IMR-90 (cell line): ENCODE measurements around the gene GNG2. TPM values are rescaled to one million over a fixed set of nuclear protein-coding genes. Genes with fewer than 3 reads are reported as not detected.

Experiments used
- ATAC-seq: fragments of 200-7000 bp; cut with Tn5 transposase; 2 replicates; pipeline ENCODE4 v1.9.1; 2020; ENCODE audit warnings: low read depth, mild to moderate bottlenecking, moderate library complexity
- BruUV-seq: library from RNA; stranded (reverse); fragments of 400-500 nt; replicated peaks from 2 replicates; lab custom pipeline; 2021; lab: Mats Ljungman, UMichigan
- CTCF ChIA-PET: fragments of 300-600 bp; formaldehyde crosslinking; extraction: SDS; loops from one replicate; lab custom pipeline; 2021; ENCODE audit warnings: antibody characterized with exemption; lab: Yijun Ruan, JAX
- POLR2A ChIA-PET: fragments of 300-600 bp; sonication (Branson Sonifier 250); formaldehyde crosslinking; loops from one replicate; lab custom pipeline; 2022; ENCODE audit warnings: antibody characterized with exemption; ENCODE audit not compliant: unreplicated experiment; lab: Charles Lee
- DNase-seq: peaks from one replicate; pipeline ENCODE4 v3.0.0; 2013
- H2AFZ ChIP-seq: replicated peaks from 2 replicates; pipeline ENCODE3; 2013; ENCODE audit warnings: low read length, mild to moderate bottlenecking; ENCODE audit not compliant: poor library complexity
- H2AK5ac ChIP-seq: 2 replicates; pipeline ENCODE4 v1.6.1; 2013; ENCODE audit warnings: low read depth, low read length, inconsistent platforms
- H2AK9ac ChIP-seq: replicated peaks from 2 replicates; pipeline ENCODE3; 2013; ENCODE audit warnings: mild to moderate bottlenecking, low read depth, low read length, moderate library complexity; ENCODE audit not compliant: poor library complexity
- H2BK120ac ChIP-seq: 2 replicates; pipeline ENCODE4 v1.6.1; 2013; ENCODE audit warnings: low read depth, low read length, inconsistent platforms
- H2BK15ac ChIP-seq: 3 replicates; pipeline ENCODE4 v1.6.1; 2013; ENCODE audit warnings: low read depth, low read length, inconsistent platforms
- H2BK20ac ChIP-seq: 2 replicates; pipeline ENCODE4 v1.6.1; 2013; ENCODE audit warnings: low read depth, mild to moderate bottlenecking, inconsistent platforms, low read length, moderate library complexity
- H2BK5ac ChIP-seq: 2 replicates; pipeline ENCODE4 v1.6.1; 2013; ENCODE audit warnings: mild to moderate bottlenecking, low read depth, low read length, inconsistent platforms; ENCODE audit not compliant: poor library complexity, severe bottlenecking
- H3K14ac ChIP-seq: replicated peaks from 2 replicates; pipeline ENCODE4 v1.6.1; 2013; ENCODE audit warnings: low read depth, low read length, inconsistent platforms
- H3K18ac ChIP-seq: 2 replicates; pipeline ENCODE4 v1.6.1; 2013; ENCODE audit warnings: low read depth, low read length, control low read depth
- H3K23ac ChIP-seq: 2 replicates; pipeline ENCODE4 v1.6.1; 2013; ENCODE audit warnings: low read depth, low read length, inconsistent platforms
- H3K27ac ChIP-seq: 2 replicates; pipeline ENCODE4 v1.5.1; 2013; ENCODE audit warnings: mild to moderate bottlenecking, control low read depth, low read length; ENCODE audit not compliant: insufficient read depth
- H3K27me3 ChIP-seq: 2 replicates; pipeline ENCODE4 v1.6.1; 2013; ENCODE audit warnings: low read length; ENCODE audit not compliant: control insufficient read depth, insufficient read depth
- H3K36me3 ChIP-seq: 2 replicates; pipeline ENCODE4 v1.6.1; 2013; ENCODE audit warnings: low read length, mixed read lengths; ENCODE audit not compliant: control insufficient read depth, insufficient read depth
- H3K4ac ChIP-seq: 2 replicates; pipeline ENCODE4 v1.6.1; 2013; ENCODE audit warnings: low read depth, low read length, inconsistent platforms
- H3K4me1 ChIP-seq: 2 replicates; pipeline ENCODE4 v1.6.1; 2013; ENCODE audit warnings: low read length, mixed read lengths; ENCODE audit not compliant: control insufficient read depth, insufficient read depth
- H3K4me2 ChIP-seq: 2 replicates; pipeline ENCODE4 v1.6.1; 2013; ENCODE audit warnings: low read depth, mild to moderate bottlenecking, control low read depth, low read length, moderate library complexity
- H3K4me3 ChIP-seq: 2 replicates; pipeline ENCODE4 v1.5.1; 2013; ENCODE audit warnings: low read depth, mild to moderate bottlenecking, control low read depth, low read length, moderate library complexity; ENCODE audit not compliant: insufficient read depth
- H3K56ac ChIP-seq: 2 replicates; pipeline ENCODE4 v1.6.1; 2013; ENCODE audit warnings: low read length, inconsistent platforms; ENCODE audit not compliant: insufficient read depth; ENCODE audit errors: extremely low read depth
- H3K79me1 ChIP-seq, 2 experiments: 2 replicates each; pipeline ENCODE4 v1.6.1; 2013; ENCODE audit warnings: low read length in 2 of 2, inconsistent platforms in 1 of 2, low read depth in 1 of 2
- H3K9ac ChIP-seq: 2 replicates; pipeline ENCODE4 v1.6.1; 2013; ENCODE audit warnings: low read depth, low read length, control low read depth
- H3K9me1 ChIP-seq: 2 replicates; pipeline ENCODE4 v1.6.1; 2013; ENCODE audit warnings: low read length, inconsistent platforms; ENCODE audit not compliant: insufficient read depth
- H3K9me3 ChIP-seq: 2 replicates; pipeline ENCODE4 v1.6.1; 2013; ENCODE audit warnings: low read length; ENCODE audit not compliant: control insufficient read depth, insufficient read depth
- H4K20me1 ChIP-seq: 2 replicates; pipeline ENCODE4 v1.6.1; 2013; ENCODE audit warnings: low read length, inconsistent platforms; ENCODE audit not compliant: insufficient read depth
- H4K5ac ChIP-seq: 2 replicates; pipeline ENCODE4 v1.6.1; 2013; ENCODE audit warnings: mild to moderate bottlenecking, low read depth, low read length, control low read depth
- H4K8ac ChIP-seq, 2 experiments: 2 replicates each; pipeline ENCODE4 v1.6.1; 2013; ENCODE audit warnings: low read depth in 2 of 2, low read length in 2 of 2, control low read depth in 1 of 2, inconsistent platforms in 1 of 2
- H4K91ac ChIP-seq: 2 replicates; pipeline ENCODE4 v1.6.1; 2013; ENCODE audit warnings: low read depth, low read length, inconsistent platforms; ENCODE audit not compliant: insufficient read depth
- CEBPB ChIP-seq: IDR thresholded peaks from 2 replicates; pipeline ENCODE4 v1.6.1; 2012; ENCODE audit warnings: low read depth, low read length, improper control_type of control experiment
- MAFK ChIP-seq: IDR thresholded peaks from 2 replicates; pipeline ENCODE4 v1.6.1; 2012; ENCODE audit warnings: low read depth, low read length, improper control_type of control experiment
- MAZ ChIP-seq: IDR thresholded peaks from 2 replicates; pipeline ENCODE4 v1.6.1; 2012; ENCODE audit warnings: low read depth, mild to moderate bottlenecking, low read length, improper control_type of control experiment, moderate library complexity, borderline replicate concordance
- MXI1 ChIP-seq: IDR thresholded peaks from 2 replicates; pipeline ENCODE4 v1.6.1; 2012; ENCODE audit warnings: low read depth, mild to moderate bottlenecking, low read length, moderate library complexity, borderline replicate concordance
- NFE2L2 ChIP-seq: fragments of 150-350 bp; IDR thresholded peaks from 2 replicates; pipeline ENCODE4 v1.6.1; 2016; ENCODE audit warnings: low read depth, mild to moderate bottlenecking, low read length
- POLR2A ChIP-seq: IDR thresholded peaks from 2 replicates; pipeline ENCODE4 v1.6.1; 2012; ENCODE audit warnings: mild to moderate bottlenecking, low read depth, low read length
- RCOR1 ChIP-seq: IDR thresholded peaks from 2 replicates; pipeline ENCODE4 v1.6.1; 2012; ENCODE audit warnings: mild to moderate bottlenecking, low read length, improper control_type of control experiment; ENCODE audit not compliant: insufficient replicate concordance
- WGBS, 2 experiments: methylation state at CpG; one replicate each; pipeline versions ENCODE4 v1.1.5 to v1.1.7; 2013; ENCODE audit warnings: missing lambda C conversion rate in 2 of 2; ENCODE audit not compliant: insufficient read length in 1 of 2; ENCODE audit errors: extremely low coverage in 2 of 2; 5-methylcytosine and 5-hydroxymethylcytosine counted together
- dilution Hi-C: fragments of 300-500 bp; cut with HindIII; formaldehyde crosslinking; loops from one replicate; pipeline ENCODE4 v1.14.3; 2018; ENCODE audit warnings: low sequenced_read_pairs; ENCODE audit not compliant: unreplicated experiment
- in situ Hi-C: fragments of 300-500 bp; cut with MboI; formaldehyde crosslinking; loops from 3 replicates; pipeline ENCODE4 v1.14.3; 2019; ENCODE audit warnings: low sequenced_read_pairs, inconsistent platforms, mixed read lengths
- intact Hi-C: fragments of 100-400 bp; cut with micrococcal nuclease; formaldehyde crosslinking; loops from 2 replicates; pipeline ENCODE4 v1.10.0; 2022
- polyA plus RNA-seq, 3 experiments: library from polyadenylated mRNA; depleted of rRNA; stranded (reverse); fragments of >200 nt; gene quantifications; 2 replicates each; pipeline ENCODE4 v1.2.3, GENCODE V29; 2012; ENCODE audit warnings: low replicate concordance in 1 of 3
- total RNA-seq: library from RNA; depleted of rRNA; stranded (reverse); fragments of >200 nt; gene quantifications from 2 replicates; pipeline ENCODE4 v1.2.3, GENCODE V29; 2012

The GNG2 gene
- total and polyA plus RNA-seq, 2 of the 4 experiments (the other 2 are of a cell fraction): 13.1 to 14.6 TPM

DNA sequence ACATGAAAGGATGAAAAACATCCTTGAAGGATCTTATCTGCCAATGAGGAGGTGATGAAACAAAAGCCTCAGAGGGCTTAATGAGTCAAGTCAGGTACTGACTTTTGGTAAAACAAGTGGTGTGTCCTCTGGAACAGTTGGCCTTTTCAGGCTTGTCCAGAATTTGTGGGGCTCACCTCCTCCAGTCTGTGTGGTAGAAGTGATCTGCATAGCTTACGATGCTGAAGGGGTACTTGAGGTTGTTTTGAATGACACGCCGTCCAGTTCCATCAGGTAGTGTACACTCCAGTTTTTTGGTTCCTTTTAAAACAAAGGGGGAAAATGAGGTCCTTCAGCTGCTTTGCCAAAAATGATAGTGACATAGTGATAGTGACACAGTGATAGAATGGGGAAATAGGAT, 145.9 kb downstream of the GNG2 start:
- no peak overlapping the region for H4K8ac ChIP-seq
- H2AK9ac ChIP-seq: no peak overlapping the region
- no peak overlapping the region for H4K91ac ChIP-seq
- H3K23ac ChIP-seq: no peak overlapping the region
- no peaks in the 10 kb centered on the region for H3K27me3 ChIP-seq
- in situ Hi-C loops: loop anchor here (25.0 kb wide), 1 partner anchor 706 kb away; the partner anchor contains the start of gene PSMC6
- ATAC-seq (no peak), DNase-seq (no peak)
- no peak overlapping the region for H2AFZ ChIP-seq
- 100% methylated on average over 3 of the region's 3 CpGs; no CpG with 5 or more reads in 1 of the 2 experiments for WGBS, 2 experiments
- ChIA-PET CTCF (interaction anchor here (1.9 kb wide), 1 partner anchor 125 kb away, joined by 4 read pairs; no protein-coding TSS in a partner anchor), POLR2A (interaction anchor here (0.6 kb wide), 1 partner anchor 189 kb away, joined by 3 read pairs; no protein-coding TSS in a partner anchor)
- no peak overlapping the region for H3K27ac ChIP-seq
- intact Hi-C loops: no loop called here
- H2BK5ac ChIP-seq: no peak overlapping the region
- dilution Hi-C loops: no loop called here
- TF ChIP-seq POLR2A: no peak
- TF ChIP-seq MAZ: no peak
- no peak for TF ChIP-seq MAFK
- TF ChIP-seq NFE2L2: no peak
- no peak for TF ChIP-seq MXI1
- no peak for TF ChIP-seq RCOR1
- no peak for TF ChIP-seq CEBPB
- H3K9me1 ChIP-seq: peaks cover 10% of the 10 kb centered on the region
- H3K36me3 ChIP-seq: peaks cover 62% of the 10 kb centered on the region
- no peak overlapping the region for H2AK5ac ChIP-seq
- no peaks in the 10 kb centered on the region for H3K9me3 ChIP-seq
- H3K4me2 ChIP-seq: no peak overlapping the region
- no peak overlapping the region for H2BK15ac ChIP-seq
- no peak overlapping the region for H3K56ac ChIP-seq
- no peak overlapping the region for H3K18ac ChIP-seq
- H3K4ac ChIP-seq: no peak overlapping the region
- no peak overlapping the region for H2BK20ac ChIP-seq
- H2BK120ac ChIP-seq: no peak overlapping the region; the same call in 1 of the 2 replicates
- no peak overlapping the region for H3K9ac ChIP-seq
- H3K4me3 ChIP-seq: no peak overlapping the region
- 0 out of 2 replicates have a peak, but pooled peaks cover 2% of the 10 kb centered on the region for H4K20me1 ChIP-seq
- BruUV-seq: no TSS peak
- no peaks in the 10 kb centered on the region for H3K4me1 ChIP-seq
- H3K79me1 ChIP-seq: peaks cover 38 to 58% of the 10 kb centered on the region in 2 experiments
- no peak overlapping the region for H3K14ac ChIP-seq
- no peak overlapping the region for H4K5ac ChIP-seq
